HepG2 (cell line): Measurements from ENCODE around the gene ACAP2. TPM values are rescaled to one million over a fixed set of nuclear protein-coding genes. Genes with fewer than 3 reads are reported as not detected.

Source experiments
- ASH2L ChIP-seq: fragments of 300-600, 200-600 bp; sonication (generic); IDR thresholded peaks from 2 replicates; pipeline ENCODE4 v1.7.0; 2017; ENCODE audit warnings: low read depth, mild to moderate bottlenecking, moderate library complexity, mixed read lengths, low read length; ENCODE audit not compliant: insufficient read length
- KLF12 ChIP-seq: sonication (generic); formaldehyde crosslinking; IDR thresholded peaks from 2 replicates; pipeline ENCODE4 v1.4.0; 2020; ENCODE audit warnings: missing genetic modification reagents, borderline replicate concordance
- MYC ChIP-seq: sonication (generic); formaldehyde crosslinking; IDR thresholded peaks from 2 replicates; pipeline ENCODE4 v1.9.0; 2021; ENCODE audit warnings: missing genetic modification reagents, borderline replicate concordance
- PITX1 ChIP-seq: sonication (generic); formaldehyde crosslinking; IDR thresholded peaks from 2 replicates; pipeline ENCODE4 v1.5.1; 2020; ENCODE audit warnings: mild to moderate bottlenecking, missing genetic modification reagents
- POLR2A ChIP-seq, 2 experiments: IDR thresholded peaks; 2 replicates each; pipeline ENCODE4 v1.6.1; 2011; ENCODE audit warnings: low read depth in 2 of 2, low read length in 2 of 2, mild to moderate bottlenecking in 1 of 2, moderate library complexity in 1 of 2; ENCODE audit not compliant: insufficient read depth in 1 of 2
- RAD21 ChIP-seq: fragments of 450-650 bp; formaldehyde crosslinking; IDR thresholded peaks from 2 replicates; pipeline ENCODE4 v1.5.0; 2020; ENCODE audit warnings: mild to moderate bottlenecking
- SNAPC2 ChIP-seq: sonication (generic); formaldehyde crosslinking; IDR thresholded peaks from 2 replicates; pipeline ENCODE4 v1.8.1; 2022; ENCODE audit warnings: mild to moderate bottlenecking, missing genetic modification reagents
- SPEN ChIP-seq: sonication (generic); formaldehyde crosslinking; IDR thresholded peaks from 2 replicates; pipeline ENCODE4 v1.5.1; 2020; ENCODE audit warnings: low read depth, mild to moderate bottlenecking, missing genetic modification reagents
- SRY ChIP-seq: sonication (generic); formaldehyde crosslinking; IDR thresholded peaks from 2 replicates; pipeline ENCODE4 v1.8.0; 2022; ENCODE audit warnings: mild to moderate bottlenecking, missing genetic modification reagents
- TMF1 ChIP-seq: sonication (generic); formaldehyde crosslinking; IDR thresholded peaks from 2 replicates; pipeline ENCODE4 v1.8.1; 2022; ENCODE audit warnings: low read depth, missing genetic modification reagents
- U2AF1 ChIP-seq: fragments of 200-400 bp; formaldehyde crosslinking; optimal IDR thresholded peaks from 2 replicates; pipeline ENCODE3; 2017; ENCODE audit warnings: mild to moderate bottlenecking, low read depth, low read length
- XRCC5 ChIP-seq: fragments of 200-400 bp; formaldehyde crosslinking; optimal IDR thresholded peaks from 2 replicates; pipeline ENCODE3; 2017; ENCODE audit warnings: mild to moderate bottlenecking, low read length
- ZFY ChIP-seq: sonication (generic); formaldehyde crosslinking; IDR thresholded peaks from 2 replicates; pipeline ENCODE4 v1.4.0; 2020; ENCODE audit warnings: missing genetic modification reagents
- ZNF232 ChIP-seq: sonication (generic); formaldehyde crosslinking; IDR thresholded peaks from 2 replicates; pipeline ENCODE4 v1.4.0; 2020; ENCODE audit warnings: missing genetic modification reagents, borderline replicate concordance
- ZNF264 ChIP-seq: sonication (generic); formaldehyde crosslinking; IDR thresholded peaks from 2 replicates; pipeline ENCODE4 v1.4.0; 2020; ENCODE audit warnings: missing genetic modification reagents
- ZNF350 ChIP-seq: sonication (generic); formaldehyde crosslinking; IDR thresholded peaks from 2 replicates; pipeline ENCODE4 v1.4.0; 2020; ENCODE audit warnings: mild to moderate bottlenecking, low read depth, missing genetic modification reagents, borderline replicate concordance
- ZNF556 ChIP-seq: sonication (generic); formaldehyde crosslinking; IDR thresholded peaks from 2 replicates; pipeline ENCODE4 v1.4.0; 2020; ENCODE audit warnings: mild to moderate bottlenecking, missing genetic modification reagents, borderline replicate concordance
- ZNF749 ChIP-seq: sonication (generic); formaldehyde crosslinking; IDR thresholded peaks from 2 replicates; pipeline ENCODE4 v1.8.0; 2022; ENCODE audit warnings: mild to moderate bottlenecking, missing genetic modification reagents, moderate library complexity, borderline replicate concordance
- ZNF772 ChIP-seq: sonication (generic); formaldehyde crosslinking; IDR thresholded peaks from 2 replicates; pipeline ENCODE4 v1.5.0; 2020; ENCODE audit warnings: mild to moderate bottlenecking, missing genetic modification reagents
- polyA plus RNA-seq, 8 experiments: library from polyadenylated mRNA; depleted of rRNA in 3 of 8; stranded (reverse) in 7 of 8; unstranded in 1 of 8; fragments of >200 nt; fragmentation: Illumina TruSeq in 4 of 8; extraction: Trizol in 4 of 8; gene quantifications; 2 replicates each; pipeline versions ENCODE4 v1.2.1 to v1.2.3, GENCODE V29; 2011 to 2016; ENCODE audit warnings: low read depth in 4 of 8, missing spikeins in 1 of 8, mixed read lengths in 1 of 8; ENCODE audit not compliant: insufficient read depth in 1 of 8
- total RNA-seq, 5 experiments: library from RNA; depleted of rRNA; stranded (reverse); fragments of >200 nt; fragmentation: Illumina TruSeq; extraction: Trizol; gene quantifications; 2 replicates each; pipeline ENCODE4 v1.2.3, GENCODE V29; 2016; ENCODE audit warnings: low read depth in 1 of 5
- TF ChIP-seq, protein P1 (sequence below), 2 experiments: sonication (generic) in 1 of 2; formaldehyde crosslinking in 1 of 2; IDR thresholded peaks; 2 replicates each; pipeline versions ENCODE4 v1.6.1 to v1.9.0; 2014 to 2022; ENCODE audit warnings: antibody characterized with exemption in 1 of 2, borderline replicate concordance in 1 of 2, inconsistent platforms in 1 of 2, low read depth in 1 of 2, missing genetic modification reagents in 1 of 2
- TF ChIP-seq, protein P2 (sequence below): sonication (generic); formaldehyde crosslinking; IDR thresholded peaks from 2 replicates; pipeline ENCODE4 v1.5.0; 2020; ENCODE audit warnings: missing genetic modification reagents
- TF ChIP-seq, protein P3 (sequence below): IDR thresholded peaks from 2 replicates; pipeline ENCODE4 v1.6.1; 2016; ENCODE audit warnings: missing compliant biosample characterization, missing genetic modification reagents, borderline replicate concordance

ACAP2 gene
- total and polyA plus RNA-seq, 2 of the 13 experiments (the other 11 are each of a cell fraction or from before 2014, with no cell fraction given), result 7.3 to 23.9 TPM

DNA sequence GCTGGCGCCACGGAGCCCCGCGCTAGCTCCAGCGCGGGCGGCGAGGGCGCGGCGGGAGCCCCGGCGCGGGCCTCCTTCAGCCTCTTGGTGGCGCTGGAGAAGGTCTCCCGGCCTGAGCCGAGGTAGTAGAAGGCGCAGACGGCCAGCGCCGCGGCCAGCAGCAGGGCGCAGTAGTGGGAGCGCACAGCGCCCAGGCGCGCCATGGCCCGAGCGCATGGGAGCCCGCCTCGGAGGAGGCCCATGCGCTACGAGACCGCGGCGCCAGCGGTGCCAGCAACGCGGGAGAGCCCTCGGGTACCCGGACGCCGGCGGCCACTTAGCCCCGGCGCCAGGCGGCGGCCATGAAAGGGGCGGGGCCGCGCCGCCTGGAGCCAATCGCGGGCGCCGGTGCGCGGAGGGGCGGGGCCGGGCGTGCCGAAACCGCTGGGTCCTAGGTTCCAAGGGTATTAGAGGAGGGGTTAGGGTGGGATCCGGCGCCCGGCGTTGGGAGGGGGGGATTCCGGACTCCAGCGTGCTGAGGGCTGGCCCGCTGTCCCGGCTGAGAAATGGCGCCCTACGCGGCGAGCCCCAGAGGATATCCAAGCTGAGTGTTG is 171.9 kb downstream of the ACAP2 start, which contains the start of gene XXYLT1 (continued):
- TF ChIP-seq, protein P1, sequence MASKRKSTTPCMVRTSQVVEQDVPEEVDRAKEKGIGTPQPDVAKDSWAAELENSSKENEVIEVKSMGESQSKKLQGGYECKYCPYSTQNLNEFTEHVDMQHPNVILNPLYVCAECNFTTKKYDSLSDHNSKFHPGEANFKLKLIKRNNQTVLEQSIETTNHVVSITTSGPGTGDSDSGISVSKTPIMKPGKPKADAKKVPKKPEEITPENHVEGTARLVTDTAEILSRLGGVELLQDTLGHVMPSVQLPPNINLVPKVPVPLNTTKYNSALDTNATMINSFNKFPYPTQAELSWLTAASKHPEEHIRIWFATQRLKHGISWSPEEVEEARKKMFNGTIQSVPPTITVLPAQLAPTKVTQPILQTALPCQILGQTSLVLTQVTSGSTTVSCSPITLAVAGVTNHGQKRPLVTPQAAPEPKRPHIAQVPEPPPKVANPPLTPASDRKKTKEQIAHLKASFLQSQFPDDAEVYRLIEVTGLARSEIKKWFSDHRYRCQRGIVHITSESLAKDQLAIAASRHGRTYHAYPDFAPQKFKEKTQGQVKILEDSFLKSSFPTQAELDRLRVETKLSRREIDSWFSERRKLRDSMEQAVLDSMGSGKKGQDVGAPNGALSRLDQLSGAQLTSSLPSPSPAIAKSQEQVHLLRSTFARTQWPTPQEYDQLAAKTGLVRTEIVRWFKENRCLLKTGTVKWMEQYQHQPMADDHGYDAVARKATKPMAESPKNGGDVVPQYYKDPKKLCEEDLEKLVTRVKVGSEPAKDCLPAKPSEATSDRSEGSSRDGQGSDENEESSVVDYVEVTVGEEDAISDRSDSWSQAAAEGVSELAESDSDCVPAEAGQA (IDR thresholded peaks at IDR 0.05; ENCODE audit: low read depth), result no peak
- TF ChIP-seq, protein P1 (CRISPR knock-in tag; IDR thresholded peaks at IDR 0.05; ENCODE audit: borderline replicate concordance), result no peak
- TF ChIP-seq XRCC5 (peak; percentile 11), RAD21 (CRISPR knock-in tag) (peak; percentile 77), ZFY (CRISPR knock-in tag) (peak; percentile 91), SPEN (CRISPR knock-in tag) (peak; percentile 21; the same call in 1 of the 2 replicates), POLR2A (IDR thresholded peaks at IDR 0.05; ENCODE audit: insufficient read depth in 1 of 2, low read depth in 2 of 2, low read length in 2 of 2) (peak; percentile 59 to 78; a peak in 3 of 4 replicates), ZNF350 (CRISPR knock-in tag) (no peak), SRY (CRISPR knock-in tag) (no peak; the same call in 1 of the 2 replicates), ZNF772 (CRISPR knock-in tag) (peak; percentile 48; the same call in 1 of the 2 replicates), ASH2L (peak; percentile 94), ZNF749 (peak; percentile 79), ZNF556 (CRISPR knock-in tag) (0 out of 2 replicates have a peak, but pooled peaks have one; percentile 21), ZNF264 (CRISPR knock-in tag) (0 out of 2 replicates have a peak, but pooled peaks have one; percentile 4), KLF12 (CRISPR knock-in tag) (peak; percentile 47; the same call in 1 of the 2 replicates), PITX1 (CRISPR knock-in tag) (0 out of 2 replicates have a peak, but pooled peaks have one; percentile 3), SNAPC2 (CRISPR knock-in tag) (0 out of 2 replicates have a peak, but pooled peaks have one; percentile 1), TMF1 (CRISPR knock-in tag) (0 out of 2 replicates have a peak, but pooled peaks have one; percentile 20), U2AF1 (peak; percentile 79), ZNF232 (CRISPR knock-in tag) (no peak), MYC (no peak; the same call in none of the 2 replicates)
- TF ChIP-seq, protein P2, sequence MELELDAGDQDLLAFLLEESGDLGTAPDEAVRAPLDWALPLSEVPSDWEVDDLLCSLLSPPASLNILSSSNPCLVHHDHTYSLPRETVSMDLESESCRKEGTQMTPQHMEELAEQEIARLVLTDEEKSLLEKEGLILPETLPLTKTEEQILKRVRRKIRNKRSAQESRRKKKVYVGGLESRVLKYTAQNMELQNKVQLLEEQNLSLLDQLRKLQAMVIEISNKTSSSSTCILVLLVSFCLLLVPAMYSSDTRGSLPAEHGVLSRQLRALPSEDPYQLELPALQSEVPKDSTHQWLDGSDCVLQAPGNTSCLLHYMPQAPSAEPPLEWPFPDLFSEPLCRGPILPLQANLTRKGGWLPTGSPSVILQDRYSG (CRISPR knock-in tag), result peak; percentile 48; the same call in 1 of the 2 replicates
- TF ChIP-seq, protein P3, sequence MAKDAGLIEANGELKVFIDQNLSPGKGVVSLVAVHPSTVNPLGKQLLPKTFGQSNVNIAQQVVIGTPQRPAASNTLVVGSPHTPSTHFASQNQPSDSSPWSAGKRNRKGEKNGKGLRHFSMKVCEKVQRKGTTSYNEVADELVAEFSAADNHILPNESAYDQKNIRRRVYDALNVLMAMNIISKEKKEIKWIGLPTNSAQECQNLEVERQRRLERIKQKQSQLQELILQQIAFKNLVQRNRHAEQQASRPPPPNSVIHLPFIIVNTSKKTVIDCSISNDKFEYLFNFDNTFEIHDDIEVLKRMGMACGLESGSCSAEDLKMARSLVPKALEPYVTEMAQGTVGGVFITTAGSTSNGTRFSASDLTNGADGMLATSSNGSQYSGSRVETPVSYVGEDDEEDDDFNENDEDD, result peak; percentile 54; the same call in 1 of the 2 replicates
